ENCODE data around the gene DCAF5.

GRCh38 chr14:69133206-69134125 lies 19.5 kb downstream of the DCAF5 start:
- no peak for TF ChIP-seq CTCF (IDR thresholded peaks at IDR 0.05)
- no peak for TF ChIP-seq POLR2A (IDR thresholded peaks at IDR 0.05)
